ENCODE data around the gene NIFK. TPM values are rescaled to one million over a fixed set of nuclear protein-coding genes. Genes with fewer than 3 reads are reported as not detected.

The NIFK gene
- 50.3 and 66.5 TPM in 2 replicates for total RNA-seq (2014; rRNA removed; shearing (Covaris generic))

DNA sequence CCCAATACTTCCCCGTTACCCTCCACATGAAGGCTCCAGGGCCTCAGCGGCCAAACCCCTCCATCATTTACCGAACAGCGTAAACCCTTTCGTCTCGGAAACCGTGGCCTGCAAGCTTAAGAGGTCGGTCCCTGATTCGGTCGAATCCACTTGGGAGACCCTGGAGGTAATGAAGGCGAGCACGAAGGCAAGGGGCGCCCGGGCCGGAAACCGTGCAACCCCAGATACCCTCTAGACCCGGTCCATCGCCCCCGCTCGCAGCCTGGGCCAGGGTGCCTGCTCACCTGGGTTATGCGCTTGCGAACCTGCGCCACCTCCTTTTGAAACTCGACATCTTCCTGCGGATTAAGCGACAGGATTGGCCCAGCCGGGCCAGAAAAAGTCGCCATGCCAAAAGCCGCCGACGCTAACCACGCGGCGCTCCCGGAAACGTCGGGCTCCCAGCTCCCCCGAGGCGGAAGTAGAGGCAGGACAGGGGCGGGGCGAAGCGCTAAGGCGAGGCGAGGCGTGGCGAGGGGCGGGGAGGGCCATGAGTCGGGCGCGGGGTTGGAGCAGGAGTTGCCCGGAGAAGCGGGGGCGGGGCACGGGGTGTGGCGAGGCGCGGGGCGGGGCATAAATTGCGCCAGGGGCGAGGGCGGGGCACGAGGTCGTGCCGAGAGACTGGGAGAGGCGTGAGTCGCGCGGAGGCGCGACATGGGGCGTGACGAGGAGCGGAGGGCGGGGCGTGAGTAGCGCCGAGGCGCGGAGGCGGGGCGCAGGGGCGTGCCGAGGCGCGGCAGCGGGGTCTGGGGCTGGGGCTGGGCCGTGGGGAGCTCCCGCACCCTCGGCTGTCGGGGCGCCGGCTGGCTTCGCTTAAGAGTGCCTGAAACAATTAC is at the start of gene NIFK:
NIFK (minus strand) TSS at position 414 of the 875 bp plus-strand sequence; CDS start at position 389, 25 bp downstream.

DNA sequence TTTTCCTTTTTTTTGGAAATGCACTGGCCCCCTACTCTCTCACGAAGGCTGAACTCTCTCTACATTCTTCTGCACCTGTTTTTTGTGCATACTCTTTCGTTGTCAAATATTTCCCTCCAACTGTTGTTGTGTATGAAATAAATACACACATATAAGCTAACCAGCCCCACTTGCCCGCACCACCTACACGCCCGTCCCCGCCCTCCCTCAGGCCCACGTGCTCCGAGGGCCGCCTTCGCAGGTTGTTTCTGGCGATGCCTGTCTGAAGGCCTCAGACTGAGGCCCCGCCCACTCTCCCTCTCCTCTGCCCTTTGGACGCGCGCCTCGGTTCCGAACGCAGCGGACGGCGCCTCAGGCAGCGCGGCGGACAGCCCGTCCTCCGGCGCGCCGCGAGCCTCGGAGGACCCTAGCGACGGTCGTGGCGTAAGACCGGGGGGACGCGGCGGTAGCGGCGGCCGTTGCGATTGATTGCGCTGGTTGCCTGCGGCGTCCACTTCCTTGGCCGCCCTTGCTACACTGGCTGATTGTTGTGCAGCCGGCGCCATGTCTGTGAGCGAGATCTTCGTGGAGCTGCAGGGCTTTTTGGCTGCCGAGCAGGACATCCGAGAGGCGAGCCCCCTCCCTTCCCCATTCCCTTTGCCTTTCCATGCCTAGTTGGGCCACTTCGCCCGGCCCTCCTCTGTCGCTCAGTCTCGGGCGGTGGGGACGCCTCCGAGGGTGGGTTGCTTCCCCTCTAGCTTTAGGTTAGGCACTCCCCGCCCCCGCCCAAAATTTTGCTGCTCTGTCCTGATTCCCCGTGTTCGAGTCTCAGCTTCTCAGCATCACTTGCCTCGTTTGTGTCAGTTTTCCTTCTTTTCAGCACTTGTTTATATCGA is 18.8 kb upstream of the NIFK start, which contains the start of gene TSN:
TSN (plus strand) TSS at position 415 of the 875 bp plus-strand sequence; CDS start at position 544, 129 bp downstream.

Other genes starting within 250 kb of the NIFK start
- gene RNU4ATAC, start 206.0 kb downstream of the NIFK start, total RNA-seq (2014; rRNA removed; shearing (Covaris generic)), result not detected in 2 replicates
- gene CLASP1, start 87.4 kb downstream of the NIFK start, total RNA-seq (2014; rRNA removed; shearing (Covaris generic)), result 31.5 and 34.6 TPM in 2 replicates
- 24.9 and 27.8 TPM in 2 replicates for gene TSN, start 18.8 kb upstream of the NIFK start, total RNA-seq (2014; rRNA removed; shearing (Covaris generic))

Measured in A375 (cell line).